D341Med (cell line): Measurements from ENCODE around the gene TRIM15.
"Not testable (repeated sequence)": the region's sequence is repeated elsewhere in the genome, so short reads cannot be mapped to it uniquely, and the experiment has no call there.

ENCODE experiments used
- DNase-seq: peaks from one replicate; pipeline ENCODE4 v3.0.0; 2012; ENCODE audit warnings: low spot score

The TRIM15 gene

DNA sequence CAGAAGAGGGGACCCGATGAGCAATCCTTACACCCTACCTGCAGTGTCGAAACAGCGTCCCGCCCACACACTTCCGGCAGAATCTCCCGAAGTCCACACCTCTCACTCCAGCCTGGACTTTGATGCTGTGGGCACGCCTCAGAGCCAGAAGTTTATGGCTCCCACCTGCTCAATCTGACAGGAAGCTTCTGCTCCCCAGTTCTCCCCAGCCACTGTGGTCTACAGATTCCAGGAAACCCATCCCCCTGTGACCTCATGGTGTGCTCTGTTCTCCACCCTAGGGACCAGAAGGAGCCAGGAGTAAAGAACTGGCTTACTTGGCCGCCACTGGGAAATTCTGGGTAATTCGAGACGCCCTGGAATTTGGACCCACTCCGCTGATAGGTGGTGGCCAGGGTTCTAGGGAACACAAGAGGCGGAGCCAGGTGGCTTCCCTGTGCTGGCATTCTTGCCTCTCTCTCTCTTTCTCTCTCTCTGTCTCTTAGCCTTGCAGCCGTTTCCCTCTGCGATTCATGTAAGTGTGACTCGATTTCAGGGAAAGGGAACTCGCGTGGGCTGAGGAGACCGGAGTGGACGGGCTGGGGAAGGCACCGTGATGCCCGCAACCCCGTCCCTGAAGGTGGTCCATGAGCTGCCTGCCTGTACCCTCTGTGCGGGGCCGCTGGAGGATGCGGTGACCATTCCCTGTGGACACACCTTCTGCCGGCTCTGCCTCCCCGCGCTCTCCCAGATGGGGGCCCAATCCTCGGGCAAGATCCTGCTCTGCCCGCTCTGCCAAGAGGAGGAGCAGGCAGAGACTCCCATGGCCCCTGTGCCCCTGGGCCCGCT, at the start of gene TRIM15:
TSS of gene TRIM15 (plus strand) at position 457 of the 828 bp plus-strand sequence. CDS start at position 596, 139 bp downstream.
- DNase-seq = no peak

DNA sequence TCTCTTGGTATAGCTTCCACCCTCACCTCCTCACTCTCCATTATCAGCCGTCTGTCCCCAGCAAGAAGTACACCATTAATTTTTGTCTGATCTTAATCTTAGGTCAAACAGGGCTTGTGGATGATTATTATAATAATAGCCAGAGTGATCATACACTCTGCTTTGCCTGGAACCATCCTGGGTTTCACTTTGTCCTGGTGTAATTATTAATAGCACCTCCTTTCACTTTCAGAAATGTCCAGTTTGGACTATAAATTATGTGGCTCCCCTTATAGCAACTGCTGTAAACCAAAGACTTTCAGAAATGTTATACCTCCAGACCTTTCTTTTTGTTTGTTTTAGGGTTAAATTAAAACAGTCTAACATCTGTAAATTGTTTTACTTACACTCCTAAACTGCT, 49.5 kb upstream of the TRIM15 start:
- no peak for DNase-seq

DNA sequence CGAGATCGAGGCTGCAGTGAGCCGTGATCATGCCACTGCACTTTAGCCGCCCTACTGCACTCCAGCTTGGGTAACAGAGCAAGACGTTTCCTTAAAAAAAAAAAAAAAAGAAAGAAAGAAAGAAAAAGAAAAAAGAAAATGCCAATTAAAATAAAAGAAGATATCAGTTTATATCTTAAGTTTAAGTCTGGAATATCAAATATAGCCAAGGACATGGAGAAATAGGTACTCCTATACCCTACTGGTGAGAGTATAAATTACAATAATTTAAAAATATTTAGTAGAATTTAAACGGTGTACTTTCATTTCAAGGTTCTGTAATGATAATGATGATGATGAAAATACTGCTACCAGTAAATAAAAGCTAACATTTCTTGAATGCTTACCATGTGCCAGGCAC, 46.6 kb upstream of the TRIM15 start:
- DNase-seq = no peak

DNA sequence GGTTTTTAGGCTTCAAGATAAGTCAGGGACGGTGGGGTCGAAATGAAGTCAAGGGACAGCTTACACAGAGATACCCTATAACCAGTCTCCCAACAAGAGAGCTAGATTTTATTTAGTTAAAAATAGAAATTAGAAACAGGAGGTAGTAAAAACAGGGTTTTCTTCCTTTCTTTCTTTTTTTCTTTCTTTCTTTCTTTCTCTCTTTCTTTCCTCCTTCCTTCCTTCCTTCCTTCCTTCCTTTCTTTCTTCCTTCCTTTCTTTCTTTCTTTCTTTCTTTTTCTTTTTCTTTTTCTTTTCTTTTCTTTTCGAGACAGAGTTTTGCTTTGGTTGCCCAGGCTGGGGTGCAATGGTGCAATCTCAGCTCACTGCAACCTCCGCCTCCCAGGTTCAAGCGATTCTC, 44.7 kb upstream of the TRIM15 start:
- not testable (repeated sequence) for DNase-seq

DNA sequence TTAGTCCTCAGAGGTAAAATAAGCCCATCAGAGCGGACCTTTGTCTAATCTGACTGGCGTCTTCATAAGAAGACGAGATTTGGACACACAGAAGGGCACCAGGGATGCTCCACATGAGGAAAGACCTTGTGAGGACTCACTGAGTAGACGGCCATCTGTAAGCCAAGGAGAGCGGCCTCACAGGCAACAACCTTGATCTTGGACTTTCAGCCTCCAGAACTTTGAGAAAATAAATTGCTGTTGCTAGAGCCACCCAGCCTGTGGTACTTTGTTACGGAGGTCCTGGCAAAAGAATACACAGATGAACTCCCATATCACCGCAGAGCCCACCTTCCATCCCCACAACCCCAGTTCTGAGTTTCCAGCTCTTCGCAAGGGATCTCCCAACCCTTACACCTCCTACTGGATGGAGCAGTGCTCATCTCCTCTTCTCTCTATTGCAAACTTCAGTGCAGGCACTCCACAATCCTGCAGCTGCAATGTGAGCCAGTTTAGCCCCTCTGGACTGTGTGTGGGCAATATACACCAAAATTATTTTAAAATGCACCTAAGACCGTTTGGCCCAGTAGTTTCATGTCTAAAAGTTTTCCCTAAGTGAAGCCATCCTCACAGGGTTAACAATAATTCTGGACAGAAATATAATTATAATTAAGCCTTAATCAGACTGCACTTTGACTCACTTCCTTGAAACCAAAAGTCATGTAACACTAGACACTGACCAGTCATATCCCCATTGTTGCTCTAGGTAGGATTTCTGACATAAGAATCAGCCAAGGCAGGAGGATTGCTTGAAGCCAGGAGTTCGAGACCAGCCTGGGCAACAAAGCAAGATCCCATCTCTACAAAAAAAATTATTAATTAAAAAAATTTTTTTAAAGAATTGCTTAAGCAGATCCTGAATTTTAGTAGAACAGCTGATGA, 41.6 kb upstream of the TRIM15 start:
- no peak for DNase-seq

DNA sequence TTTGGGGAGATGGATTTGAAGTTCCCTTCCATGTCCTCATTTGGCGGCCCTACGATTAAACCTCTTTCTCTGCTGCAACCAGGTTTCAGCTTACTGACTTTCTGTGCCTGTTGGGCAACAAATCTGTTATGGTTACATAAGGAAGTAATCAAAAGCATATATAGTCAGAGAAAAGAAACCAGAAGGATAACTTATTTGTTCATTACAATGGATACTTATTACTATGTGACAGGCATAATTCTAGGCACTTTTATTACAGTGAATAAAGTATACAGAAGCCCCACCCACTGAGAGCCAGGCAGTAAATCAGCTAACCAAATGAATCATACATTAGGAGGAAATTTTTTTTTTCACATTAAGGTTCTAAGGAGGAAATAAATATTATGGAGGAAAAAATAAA, 40.8 kb upstream of the TRIM15 start:
- DNase-seq = no peak

DNA sequence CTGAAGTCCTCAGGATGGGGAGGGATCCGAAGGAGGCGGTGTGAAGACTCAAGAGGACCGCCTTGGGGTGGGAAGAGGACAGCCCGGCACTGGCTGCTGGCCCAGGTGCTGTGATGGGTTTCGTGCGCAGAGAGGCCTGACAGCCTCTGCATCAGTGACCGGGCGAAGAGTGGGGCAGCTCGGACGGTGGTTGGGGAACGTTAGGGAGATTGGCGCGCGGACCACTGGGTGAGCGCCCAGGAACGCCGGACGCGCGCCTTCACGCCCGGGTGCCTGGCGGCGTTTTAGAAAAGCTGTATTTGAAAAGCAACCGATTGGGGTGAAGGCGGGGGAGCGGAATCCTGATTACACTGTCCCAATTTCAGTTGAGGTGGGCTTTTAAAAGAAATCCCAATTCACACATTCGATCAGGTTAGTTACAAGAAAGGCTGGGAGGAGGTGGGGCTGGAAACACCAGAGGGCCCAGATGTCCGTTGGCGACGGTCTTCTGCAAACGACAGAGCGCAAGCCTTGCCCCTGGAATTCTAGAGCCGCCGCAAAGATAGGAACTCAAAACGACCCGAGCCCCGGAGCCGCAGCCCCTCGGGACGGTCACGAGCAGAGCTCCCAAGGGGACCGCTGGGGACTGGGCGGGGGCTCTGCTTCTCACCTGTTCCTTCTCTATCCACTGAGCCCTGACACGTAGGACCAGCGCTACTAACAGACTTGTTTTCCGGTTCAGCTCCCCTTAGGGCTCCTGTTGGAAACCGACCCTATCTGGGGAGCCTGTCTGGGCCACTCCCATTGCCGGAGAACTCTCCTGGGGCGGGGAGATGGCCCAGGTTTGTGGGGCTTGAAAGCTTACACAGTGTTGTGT, 35.9 kb upstream of the TRIM15 start:
- DNase-seq = no peak

DNA sequence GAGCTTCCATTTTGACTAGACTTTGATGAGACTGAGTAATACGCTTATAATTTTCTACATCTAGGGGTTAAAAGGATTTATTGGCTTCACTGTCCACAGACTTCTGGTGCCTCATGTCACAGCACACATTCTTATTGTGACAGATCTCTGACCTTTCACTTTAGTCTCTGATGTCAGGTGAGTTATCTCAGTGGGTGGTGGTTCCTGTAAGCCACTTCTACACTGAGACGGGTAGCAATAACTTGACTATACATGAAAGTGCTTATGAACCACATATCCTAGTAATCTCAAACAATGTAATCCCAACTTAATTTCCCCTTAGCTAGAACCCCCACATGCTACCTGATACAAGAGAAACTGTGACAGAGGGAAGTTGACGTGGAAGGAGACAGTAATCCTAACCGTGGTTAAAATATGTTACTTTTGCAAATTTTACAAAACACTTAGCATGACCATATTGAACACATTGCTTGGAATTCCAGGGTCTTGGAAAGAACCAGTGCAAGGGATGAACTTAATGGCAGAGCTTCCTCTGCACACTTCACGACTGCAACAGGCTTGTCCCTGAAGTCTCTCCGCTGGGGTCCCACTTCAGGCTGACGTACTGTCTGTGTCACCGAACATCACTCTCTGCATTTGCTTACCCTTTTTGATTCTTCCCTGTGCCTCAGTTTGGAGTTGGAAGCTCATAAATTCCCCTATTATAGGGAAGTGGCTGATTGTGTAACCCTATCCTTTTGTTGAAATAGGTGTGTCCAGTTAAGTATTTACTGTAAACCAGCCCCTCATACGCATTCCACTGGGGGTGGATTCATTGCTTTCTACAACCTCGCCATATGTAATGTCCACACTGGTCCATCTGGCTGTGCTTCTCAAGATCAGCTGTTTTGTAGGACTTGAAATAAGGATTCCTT, 33.8 kb upstream of the TRIM15 start:
- no peak for DNase-seq

DNA sequence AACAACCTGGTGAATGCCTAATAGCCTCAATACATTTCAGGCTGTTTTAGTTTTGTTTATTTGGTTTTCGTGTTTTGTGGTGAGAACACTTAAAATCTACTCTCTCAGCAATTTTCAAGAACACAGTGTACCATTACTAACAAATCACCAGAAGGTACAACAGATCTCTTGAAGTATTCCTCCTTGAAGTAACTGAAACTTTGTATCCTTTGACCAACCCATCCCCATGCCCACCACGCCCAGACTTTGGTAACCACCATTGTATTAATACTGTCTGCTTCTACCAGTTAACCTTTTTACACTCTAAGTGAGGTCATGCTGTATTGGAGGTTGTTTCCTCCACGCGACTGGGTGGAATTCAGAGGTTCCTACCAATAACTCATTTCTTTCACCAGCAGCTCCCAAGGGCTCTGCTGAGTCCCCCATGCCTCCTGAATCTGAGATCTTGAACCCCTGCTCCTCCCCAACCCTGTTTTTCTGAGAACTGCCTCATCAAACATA, 33.1 kb upstream of the TRIM15 start:
- DNase-seq = no peak

DNA sequence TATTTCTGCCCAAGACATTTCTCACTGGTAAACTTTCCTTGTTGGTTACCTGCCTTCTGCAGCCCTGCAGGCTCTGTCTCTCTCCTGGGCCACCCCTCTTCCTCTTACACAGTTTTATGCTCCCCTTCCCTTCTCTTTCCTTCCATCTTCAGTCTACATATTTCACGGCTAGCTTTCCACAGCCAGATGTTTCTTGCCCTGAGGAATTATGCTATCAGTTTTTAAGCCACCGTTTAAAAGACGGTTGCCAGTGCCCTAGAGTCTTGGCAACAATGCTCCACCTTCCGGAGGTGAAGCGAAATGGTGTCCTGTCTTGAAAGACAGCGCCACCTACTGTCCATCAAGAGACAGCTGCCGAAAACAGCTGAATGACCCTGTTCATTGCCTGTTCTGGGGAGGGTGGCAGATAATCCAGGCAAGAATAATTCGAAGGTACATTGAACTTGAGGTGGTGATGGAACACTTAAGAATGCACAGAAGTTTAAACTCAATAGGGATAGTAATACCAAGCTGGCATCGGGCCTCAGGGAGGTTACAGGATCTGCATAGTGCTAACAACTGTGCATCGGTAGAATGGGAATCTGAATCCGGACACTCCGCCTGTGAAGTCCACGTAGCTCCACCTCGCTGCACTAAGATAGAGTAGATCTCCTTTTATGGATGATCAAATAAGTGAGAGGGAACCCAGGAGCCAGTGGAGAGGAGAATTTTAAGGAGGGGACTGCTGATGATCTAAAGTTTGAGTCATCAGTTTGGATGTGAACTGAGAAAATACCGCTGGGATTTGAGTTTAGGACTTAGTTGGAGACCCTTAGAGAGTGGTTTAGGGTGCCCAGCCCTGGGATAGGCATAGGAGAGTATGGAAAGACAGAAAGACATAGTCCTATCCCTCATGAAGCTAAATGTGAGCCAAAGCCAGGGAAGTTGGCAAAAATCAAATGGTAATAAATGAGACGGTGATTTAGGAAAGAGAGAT, 32.2 kb upstream of the TRIM15 start:
- peak; percentile 84 for DNase-seq

DNA sequence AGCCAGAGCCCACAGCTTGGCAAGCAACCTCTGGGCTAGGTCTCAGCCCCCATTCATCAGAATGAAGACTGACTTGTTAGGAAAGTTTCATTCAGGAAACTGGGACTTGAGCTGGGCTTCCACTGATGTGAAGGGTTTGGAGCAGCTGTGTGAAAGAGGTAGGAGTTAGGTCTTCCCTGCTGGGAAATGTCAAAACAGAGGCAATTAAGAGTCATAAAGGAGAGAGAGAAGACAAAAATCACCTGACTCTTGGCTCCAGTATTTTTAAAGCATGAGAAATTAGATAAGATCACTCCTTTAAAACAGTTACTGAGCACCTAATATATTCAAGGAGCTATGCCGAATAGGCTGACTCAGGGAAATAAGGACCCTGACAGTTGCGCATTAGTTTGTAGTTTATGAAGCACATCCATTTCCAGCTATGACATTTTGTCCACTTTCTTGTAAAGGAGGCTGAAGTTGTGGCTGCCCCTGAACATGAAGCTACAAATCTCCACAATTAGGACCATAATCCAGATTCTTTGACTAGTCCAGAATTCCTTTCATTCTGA, 31.3 kb upstream of the TRIM15 start:
- DNase-seq = no peak

DNA sequence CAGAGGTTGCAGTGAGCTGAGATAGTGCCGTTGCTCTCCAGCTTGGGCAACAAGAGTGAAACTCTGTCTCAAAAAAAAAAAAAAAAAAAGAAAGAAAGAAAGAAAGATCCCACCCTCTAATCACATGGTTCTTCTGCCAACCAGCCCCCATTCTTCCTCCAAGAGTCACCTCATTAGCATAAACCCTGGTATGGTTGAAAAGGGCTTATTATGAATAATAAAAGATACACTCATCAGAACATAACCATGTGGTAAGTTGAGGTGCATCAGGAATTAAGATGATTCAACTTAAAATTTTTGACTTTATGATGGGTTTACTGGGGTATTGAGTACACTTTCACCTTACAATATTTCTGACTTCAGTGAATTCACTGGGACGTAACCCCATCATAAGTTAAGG, 28.2 kb upstream of the TRIM15 start:
- DNase-seq = no peak

DNA sequence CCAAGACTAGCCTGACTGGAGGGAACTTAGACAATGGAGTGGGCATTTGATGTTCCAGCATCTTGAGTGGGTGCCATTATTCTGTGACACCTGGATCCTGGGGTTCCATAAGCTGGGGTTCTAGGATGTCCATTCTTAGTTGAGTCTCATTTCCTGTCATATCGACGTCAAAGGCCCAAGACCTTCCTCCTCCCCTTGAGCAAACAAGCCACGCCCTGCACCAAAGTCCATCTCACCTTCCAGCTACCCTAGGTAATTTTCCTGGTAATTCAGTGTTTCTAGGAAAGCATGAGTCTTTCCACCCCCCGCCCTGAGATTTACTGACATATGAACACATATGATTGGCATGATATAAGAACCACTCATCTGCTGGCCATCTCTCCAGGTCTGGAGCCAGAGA, 27.6 kb upstream of the TRIM15 start, which contains the start of gene TRIM40:
TSS of gene TRIM40 (plus strand) at position 384 of the 400 bp plus-strand sequence. CDS start 897 bp downstream, outside the sequence.
- no peak for DNase-seq

DNA sequence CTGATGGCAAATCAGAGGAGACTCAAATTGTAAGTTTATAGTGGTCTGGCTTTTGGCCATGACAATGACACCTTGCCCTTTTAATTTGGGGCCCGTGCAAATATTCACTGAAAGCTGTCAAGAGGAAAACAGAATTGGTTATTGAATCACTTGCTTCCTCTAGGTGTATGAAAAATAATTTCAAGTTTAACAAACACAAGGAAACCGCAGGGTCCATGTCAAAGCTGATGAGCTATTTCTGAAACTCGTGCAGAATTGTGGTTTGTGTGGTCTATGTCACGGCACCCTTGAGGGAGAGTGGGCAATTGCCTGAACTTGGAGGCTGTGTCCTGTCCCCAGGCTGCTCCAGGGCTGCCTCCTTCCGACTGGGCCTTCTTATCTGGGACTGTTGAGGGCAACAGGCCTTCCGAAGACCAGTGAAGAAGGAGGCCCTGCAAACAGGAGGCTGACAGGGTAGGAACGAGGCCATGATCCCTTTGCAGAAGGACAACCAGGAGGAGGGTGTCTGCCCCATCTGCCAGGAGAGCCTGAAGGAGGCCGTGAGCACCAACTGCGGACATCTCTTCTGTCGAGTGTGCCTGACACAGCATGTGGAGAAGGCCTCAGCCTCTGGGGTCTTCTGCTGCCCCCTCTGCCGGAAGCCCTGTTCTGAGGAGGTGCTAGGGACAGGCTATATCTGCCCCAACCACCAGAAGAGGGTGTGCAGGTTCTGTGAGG, 26.6 kb upstream of the TRIM15 start:
- DNase-seq = no peak

DNA sequence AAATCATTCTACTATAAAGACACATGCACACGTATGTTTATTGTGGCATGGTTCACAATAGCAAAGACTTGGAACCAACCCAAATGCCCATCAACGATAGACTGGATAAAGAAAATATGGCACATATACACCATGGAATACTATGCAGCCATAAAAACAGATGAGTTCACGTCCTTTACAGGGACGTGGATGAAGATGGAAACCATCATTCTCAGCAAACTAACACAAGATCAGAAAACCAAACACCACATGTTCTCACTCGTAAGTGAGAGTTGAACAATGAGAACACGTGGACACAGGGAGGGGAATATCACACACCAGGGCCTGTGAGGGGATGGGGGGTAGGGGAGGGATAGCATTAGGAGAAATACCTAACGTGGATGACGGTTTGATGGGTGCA, 23.1 kb upstream of the TRIM15 start:
- not testable (repeated sequence) for DNase-seq

DNA sequence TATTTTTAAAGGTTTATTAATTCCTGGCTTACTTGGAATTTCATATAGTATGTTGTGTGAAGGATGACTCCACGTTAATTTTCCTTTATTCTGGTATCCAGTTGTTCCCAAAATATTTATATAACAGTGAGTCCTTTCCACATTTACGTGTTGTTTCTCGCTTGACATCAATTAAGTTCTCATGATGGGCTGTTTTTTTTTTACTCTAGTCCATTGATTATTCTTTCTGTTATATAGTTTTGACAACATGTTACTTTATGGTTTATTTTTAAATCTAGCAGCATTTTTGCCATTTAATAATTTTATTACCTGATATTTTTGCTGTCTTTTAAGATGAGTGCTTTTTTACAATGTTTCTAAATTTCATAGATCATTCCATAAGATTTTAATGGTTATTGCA, 20.7 kb upstream of the TRIM15 start:
- no peak for DNase-seq

DNA sequence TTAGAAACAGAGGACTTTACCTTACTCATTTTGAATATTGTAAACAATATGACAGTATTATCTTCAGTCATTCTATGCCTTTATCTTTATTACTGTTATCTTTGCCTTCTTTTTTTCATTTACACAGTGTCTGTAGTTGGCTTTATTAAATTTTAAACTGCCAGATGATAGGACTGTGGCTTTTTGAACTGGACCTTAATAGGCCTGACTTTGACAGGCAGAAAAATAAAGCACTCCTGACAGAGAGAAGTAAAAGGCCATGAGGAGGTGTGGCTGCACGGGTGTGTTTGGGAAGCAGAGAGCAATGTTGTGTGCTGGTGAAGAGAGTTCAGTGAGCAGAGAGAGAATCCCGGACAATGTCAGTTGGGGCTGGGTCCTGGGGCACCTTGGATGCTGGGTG, 19.6 kb upstream of the TRIM15 start:
- DNase-seq = no peak

DNA sequence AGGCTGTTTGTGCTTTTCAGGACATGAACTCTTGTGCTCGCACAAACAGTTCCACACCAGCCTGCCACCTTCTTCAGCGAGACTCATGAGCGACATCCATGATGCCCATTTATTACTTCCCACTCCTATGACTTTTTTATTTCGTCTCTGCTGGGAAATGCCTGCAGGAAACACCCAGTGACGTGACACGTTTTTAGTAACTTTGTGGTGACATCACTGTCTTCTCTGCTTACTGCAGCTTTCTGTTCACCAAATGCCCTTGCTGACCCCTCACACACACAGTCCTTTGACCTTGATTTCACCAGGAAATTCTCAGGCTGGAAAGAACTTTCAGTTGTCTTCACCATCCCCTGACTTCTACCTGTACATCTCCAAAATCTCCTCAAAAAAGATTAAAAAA, 18.5 kb upstream of the TRIM15 start:
- DNase-seq = no peak

DNA sequence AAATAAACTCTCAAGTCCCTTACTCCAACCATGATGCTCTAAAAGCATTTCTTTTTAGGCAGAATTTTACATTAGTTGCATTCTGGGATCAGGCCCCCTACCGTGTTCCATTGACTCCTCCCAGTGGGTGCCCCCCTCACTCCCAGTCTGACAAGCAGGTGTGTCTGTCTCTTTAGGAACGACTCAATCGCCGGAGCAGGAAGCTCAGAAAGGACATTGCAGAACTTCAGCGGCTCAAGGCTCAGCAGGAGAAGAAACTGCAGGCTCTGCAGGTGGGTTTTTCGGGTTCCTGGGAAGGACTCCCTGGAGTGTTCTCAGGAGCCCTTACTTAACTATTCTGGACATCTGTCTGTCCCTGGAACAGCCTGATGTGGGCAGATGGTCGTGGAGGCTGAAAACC, 17.5 kb upstream of the TRIM15 start:
- no peak for DNase-seq
